ENCODE data around the gene PNCK.

PNCK gene

DNA sequence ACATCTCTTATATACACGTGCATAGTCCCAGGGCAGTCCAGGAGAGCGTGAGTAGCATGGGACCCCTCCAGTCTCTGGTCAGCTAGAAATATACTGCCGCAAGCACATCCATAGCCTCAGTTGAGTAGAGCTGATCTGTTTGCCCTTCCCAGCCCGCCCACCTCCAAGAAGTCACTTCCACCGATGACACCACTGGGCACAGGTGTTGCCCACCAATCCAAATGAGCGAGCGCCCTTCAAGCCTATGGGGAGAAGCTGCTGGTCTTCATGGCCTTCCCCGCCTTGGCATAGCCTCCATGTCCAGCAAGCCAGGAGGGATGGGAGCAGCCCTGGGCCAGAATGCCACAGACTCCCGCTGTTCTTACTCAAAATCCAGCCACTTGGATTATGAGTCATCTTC, 16.5 kb downstream of the PNCK start:
- DNase-seq: no peak

DNA sequence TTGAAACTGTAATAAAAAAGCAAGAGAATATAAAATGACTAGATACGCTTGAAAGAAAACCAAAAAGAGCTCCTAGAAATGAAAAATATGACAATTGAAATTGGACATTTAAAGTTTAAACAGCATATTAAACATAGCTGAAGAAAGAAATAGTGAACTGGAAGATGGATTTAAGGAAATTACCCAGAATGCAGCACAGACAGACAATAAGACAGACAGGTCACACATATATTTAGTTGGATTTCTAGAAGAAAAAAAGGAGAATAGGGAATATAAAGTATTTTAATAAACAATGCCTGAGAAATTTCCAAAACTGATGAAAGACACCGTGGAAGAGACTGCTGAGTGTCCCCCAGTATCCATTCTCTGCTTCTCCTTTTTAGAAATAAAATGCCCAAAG, 20.1 kb downstream of the PNCK start:
- DNase-seq: no peak

DNA sequence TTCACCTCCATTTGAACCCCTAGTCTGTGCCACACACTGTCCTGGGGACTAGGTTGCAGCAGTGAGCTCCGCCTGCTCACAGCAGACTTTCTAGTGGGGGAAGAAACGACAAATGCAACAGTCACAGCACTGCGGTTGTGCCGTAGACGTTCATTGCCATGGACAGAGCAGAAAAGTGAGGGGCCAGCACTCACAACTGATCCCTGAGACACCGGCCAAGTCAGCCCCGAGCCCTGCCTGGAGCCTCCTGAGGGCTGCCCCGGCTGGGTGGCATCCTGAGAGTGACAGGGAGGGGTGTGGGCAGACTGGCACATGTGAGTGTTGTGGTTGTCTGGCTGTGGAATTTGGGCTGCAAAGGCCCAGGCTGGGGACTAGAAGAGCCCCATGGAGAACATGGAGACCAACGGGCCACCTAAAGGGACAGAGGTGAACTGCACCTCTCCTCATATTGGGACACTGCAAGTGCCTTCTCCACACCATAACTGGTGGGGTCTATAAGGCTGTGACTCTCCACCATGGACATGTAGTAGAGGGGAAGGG, 22.0 kb downstream of the PNCK start:
- DNase-seq: no peak

DNA sequence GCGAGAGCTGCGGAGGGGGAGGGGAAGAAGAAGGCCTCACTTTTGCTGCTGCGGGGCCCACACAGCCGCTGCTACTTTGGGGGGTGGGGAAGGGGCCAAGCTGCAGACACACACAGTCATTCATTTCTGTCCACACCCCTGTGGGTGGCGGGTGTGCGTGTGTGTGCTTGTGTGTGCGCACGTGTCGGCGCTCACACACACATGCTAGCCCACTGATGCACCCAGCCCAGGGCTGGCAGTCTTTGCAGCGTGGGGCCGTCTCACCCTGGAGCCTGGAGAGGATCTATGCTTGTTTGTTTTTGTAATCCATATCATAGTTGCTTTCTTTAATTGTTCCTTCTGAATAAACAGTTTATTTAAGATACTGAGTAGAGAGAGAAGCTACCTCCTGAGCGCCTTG, 22.7 kb downstream of the PNCK start:
- no peak for DNase-seq

DNA sequence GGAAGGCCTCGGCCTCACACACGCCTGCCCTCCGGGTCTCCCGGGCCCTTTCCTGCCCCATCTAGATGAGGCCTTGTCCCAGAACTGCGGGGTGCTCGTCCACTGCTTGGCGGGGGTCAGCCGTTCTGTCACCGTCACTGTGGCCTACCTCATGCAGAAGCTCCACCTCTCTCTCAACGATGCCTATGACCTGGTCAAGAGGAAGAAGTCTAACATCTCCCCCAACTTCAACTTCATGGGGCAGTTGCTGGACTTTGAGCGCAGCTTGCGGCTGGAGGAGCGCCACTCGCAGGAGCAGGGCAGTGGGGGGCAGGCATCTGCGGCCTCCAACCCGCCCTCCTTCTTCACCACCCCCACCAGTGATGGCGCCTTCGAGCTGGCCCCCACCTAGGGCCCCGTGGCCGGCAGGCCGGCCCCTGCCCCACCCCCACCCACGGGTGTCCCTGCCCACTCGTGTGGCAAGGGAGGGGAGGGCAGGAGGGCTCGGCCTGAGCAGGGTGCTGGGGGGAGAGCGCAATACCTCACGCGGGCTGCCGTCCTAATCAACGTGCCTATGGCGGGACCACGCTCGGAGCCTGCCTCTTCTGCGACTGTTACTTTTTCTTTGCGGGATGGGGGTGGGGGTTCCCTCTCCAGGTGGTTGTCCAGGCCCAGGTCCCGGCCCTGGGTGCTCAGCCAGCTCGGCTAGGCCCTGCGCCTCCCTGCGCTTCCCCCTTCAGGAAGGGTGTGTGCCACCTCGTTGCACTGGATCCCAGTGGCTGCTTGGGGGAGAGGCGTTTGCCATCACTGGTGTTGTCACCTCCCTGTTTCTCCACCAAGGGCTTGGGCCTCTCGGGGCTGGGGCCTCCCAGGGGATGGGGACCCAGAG, 23.5 kb downstream of the PNCK start:
- DNase-seq: no peak

DNA sequence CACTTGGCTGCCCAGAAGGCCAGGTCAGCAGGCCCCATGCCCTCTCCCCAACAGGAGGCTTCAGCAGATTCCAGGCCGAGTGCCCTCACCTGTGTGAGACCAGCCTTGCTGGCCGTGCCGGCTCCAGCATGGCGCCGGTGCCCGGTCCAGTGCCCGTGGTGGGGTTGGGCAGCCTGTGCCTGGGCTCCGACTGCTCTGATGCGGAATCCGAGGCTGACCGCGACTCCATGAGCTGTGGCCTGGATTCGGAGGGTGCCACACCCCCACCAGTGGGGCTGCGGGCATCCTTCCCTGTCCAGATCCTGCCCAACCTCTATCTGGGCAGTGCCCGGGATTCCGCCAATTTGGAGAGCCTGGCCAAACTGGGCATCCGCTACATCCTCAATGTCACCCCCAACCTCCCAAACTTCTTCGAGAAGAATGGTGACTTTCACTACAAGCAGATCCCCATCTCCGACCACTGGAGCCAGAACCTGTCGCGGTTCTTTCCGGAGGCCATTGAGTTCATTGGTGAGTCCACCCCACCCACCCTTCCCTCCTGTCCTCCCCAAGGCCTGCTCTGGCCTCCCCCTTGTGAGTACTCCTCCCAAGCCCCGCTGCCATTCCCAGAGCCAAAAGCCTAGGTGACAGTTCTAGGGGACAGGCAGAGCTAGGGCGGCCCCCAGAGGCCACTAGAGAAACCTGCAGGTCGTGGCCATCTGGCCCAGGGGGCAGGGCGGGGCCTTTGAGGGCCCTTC, 24.3 kb downstream of the PNCK start:
- DNase-seq: no peak

DNA sequence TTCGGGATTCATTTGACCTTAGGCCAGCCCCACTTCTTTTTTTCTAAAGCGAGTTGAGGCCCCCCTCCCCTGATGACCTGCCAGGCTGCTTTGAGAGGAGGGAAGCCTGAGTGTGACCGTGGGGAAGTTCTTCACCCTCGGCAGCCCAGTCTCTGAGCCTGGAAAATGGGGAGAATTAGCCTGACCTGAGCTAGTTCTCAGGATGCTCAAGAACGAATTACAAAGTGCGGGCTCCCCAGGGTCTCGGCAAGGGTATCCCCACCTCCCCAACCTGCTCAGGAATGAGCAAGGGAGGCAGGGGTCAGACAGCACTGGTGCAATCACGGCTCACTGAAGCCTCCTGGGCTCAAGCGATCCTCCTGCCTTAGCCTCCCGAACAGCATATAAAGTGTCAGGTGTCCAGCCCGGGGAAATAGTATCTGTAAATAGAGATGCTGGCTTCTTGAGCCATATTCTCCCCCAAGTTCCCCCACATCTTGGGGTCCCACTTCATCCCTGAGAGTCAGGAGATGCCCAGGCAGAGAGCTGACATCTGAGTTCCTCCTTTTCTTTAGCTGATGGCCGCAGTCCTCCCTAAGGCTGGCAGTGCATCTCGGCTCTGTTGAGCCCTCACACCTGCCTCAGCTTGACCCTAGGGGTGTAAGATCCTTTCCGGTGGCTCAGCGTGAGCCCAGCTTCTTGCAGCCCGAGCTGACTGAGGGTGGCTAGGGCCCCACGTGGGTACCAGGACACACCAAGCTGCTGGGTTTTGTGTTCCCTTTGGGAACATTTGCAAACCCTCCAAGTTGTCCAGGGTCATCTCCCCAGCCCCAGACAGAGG, 25.0 kb downstream of the PNCK start:
- DNase-seq: no peak

DNA sequence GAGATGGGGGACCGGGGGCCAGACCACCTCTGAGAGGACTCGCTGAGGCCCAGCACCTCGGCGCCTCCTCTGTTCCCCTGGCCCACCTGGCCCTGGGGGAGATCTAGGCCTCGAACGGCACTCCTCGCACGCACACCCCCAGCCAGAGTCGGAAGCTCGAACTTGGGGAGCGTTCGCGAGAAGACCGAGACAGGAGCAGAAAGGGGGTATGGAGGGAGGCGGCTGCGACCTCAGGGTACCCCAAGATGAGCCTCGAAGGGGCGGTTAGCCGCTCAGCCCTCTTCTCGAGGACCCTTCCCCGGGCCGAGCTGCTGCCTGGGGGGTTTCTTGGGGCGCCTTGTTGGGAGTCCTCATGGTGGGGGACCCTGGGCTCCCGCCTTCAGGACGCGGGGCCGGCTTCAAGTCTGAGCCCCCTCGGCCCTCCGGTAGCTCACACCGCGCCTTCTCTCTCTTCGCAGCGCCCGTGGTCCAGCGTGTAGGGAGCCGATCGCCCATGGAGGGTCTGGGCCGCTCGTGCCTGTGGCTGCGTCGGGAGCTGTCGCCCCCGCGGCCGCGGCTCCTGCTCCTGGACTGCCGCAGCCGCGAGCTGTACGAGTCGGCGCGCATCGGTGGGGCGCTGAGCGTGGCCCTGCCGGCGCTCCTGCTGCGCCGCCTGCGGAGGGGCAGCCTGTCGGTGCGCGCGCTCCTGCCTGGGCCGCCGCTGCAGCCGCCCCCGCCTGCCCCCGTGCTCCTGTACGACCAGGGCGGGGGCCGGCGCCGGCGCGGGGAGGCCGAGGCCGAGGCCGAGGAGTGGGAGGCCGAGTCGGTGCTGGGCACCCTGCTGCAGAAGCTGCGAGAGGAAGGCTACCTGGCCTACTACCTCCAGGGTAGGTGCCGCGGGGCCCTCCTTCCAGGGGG, 25.9 kb downstream of the PNCK start:
- DNase-seq: no peak

DNA sequence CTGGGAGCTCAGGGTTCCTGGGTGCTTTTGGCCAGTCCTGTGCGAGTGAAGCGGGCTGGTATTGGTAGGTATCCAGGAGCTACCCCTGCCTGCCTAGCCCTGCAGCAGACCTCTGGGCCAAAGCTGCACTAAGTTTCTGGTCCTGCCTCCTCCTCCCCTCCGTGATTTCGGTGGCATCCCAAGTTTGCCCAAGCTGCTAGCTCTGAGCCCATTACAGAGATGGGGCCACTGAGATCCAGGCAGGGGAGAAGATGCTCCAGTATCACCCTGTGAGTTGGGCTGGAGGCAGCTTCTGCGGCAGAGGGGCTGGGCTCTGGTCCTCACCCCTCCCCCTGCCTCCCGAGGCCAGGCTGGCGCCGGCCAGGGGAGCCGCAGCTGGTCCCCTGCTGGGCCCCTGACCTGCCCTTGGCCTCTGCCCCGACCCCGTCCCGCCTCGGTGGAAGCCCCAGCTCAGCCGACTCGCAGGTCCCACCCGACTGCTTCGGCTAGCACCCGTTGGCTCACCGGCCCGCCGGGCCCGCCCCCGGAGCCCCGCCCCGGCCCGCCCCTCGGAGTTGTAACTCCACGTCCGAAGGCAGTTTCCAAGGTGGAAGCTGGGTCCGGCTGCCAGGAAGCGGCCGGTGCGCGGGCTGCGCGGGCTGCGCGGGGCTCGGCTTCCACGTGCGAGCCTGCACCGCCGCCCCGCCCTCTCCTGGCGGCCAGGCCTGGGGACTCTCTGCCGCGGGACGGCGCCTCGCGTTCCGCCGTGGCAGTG, 26.8 kb downstream of the PNCK start, which contains the start of gene DUSP9:
TSS of gene DUSP9 (plus strand) at position 584 of the 754 bp plus-strand sequence. CDS start 751 bp downstream, outside the sequence.
- DNase-seq: no peak

DNA sequence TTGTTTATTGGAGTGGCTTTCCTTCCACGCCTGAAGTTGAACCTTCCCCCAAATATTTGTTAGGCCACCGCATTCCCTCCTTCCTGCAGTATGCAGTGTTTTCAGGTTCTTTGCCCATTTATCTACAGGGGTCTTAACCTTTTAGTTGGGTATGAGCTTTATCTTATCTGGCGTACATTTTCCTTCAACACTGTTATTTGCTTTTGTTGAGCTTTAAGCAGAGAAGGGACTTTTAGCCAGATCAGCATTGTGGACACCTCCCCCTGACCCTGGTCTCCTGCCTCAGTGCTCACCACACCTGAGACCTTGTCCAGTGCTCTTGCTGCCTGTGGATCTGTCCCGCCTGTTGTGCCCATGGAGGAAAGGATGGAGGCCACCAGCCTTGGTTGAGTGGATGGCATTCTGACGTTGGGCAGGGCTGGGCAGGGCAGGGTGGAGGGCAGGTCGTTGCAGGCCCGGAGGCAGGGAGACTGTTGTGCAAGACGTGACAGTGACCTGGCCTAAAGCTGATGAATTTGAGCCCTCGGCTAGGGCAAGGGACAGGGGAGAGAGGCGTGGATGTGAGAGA, 27.6 kb downstream of the PNCK start:
- no peak for DNase-seq

DNA sequence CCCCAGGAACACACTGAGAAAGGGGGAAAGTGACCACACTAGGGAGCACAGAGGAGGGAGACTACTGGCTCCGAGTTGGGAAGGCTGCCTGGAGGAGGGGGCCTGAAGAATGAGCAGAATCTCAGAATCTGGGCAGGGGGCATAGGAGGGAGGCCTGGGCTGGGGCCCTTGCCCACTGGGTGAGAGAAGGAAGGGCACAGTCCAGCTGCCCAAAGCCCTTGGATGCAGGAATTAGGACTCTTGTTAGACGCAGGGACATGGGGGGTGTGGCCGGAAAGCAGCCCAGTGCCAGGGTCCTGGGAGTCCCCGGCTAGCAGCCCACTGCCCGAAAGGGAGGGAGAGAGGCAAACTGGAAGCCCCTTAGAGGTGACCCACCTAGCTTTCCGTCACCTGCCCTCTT, 28.5 kb downstream of the PNCK start:
- no peak for DNase-seq

DNA sequence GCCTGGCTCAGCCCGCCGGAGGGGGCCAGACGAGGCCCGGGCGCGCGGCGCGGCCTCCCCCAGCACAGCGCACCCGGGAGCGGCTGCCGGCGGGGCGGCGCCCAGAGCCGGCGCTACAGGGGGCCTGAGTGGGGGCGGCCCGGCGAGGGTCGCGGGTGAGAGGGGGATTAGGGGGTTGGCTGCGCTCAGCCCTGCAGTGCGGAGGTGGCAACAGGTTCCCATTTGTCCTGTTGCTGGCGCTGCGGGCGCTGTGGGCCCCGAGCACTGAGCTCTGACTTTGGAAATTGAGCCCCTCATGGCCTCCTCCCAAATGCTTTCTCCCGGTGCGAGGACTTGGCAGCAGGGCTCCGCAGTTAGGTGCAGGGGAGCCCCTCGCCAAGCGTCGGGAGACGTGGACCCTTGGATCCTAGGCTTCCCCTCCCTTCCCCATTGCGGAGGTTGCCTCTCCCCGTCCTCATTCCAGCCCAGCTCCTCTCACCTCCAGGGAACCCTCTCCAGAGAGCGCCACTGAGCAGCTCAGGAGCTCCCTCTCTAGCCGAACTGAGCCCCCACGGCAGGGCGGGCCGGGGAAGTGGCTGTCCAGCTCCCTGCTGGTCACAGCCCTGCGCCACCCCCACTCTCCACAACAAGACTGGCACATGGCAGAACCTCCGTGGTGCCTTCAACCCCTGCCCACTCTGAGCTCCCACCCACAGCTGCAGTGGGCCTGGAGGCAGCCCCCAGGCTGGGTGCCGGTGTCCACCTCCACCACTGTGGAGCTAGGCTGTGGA, 29.1 kb downstream of the PNCK start:
- DNase-seq: no peak

DNA sequence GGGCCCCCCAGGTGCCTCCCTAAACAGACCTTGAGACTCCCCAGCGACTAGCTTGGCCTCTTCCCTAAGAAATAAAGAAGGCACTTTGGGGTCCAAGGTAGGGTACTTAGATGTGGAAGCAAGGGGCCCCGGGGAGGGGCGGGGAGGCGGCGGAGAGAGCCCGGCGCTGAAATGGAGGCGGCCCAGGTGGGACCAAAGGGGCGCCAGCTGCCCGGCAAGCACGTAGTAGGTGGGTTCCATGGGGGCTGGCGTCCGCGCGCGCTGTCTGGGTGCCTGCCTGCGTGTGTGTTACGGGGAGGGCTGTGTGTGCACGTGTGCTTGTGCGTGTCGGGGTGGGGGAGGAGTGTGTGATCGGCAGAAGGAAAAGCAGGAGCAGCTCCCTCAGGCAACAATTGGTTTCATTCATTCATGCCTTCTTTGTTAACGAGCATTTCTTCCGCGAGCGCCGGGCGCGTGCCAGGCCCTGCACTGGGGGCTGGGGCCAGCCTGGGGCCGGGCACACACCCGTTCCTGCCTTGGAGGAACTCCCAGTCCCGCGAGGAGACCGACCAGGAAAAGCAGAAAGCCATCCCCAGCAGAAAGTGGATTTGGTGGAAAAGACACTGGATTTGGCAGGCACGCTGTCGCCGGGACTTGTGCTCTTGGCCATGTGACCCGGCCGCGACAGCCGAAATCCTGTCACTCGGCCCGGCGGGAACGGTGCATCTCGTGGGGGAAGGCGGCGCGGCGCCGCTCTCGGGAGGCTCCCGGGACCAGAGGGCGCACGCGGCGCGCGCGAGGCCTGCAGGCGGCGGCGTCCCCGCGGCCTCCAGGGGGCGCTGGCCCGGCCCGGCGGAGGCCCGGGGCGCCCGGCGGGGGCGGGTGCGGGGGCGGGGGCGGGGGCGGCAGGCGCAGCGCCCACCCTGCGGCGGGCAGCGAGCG, 29.9 kb downstream of the PNCK start:
- DNase-seq: peak; percentile 11

DNA sequence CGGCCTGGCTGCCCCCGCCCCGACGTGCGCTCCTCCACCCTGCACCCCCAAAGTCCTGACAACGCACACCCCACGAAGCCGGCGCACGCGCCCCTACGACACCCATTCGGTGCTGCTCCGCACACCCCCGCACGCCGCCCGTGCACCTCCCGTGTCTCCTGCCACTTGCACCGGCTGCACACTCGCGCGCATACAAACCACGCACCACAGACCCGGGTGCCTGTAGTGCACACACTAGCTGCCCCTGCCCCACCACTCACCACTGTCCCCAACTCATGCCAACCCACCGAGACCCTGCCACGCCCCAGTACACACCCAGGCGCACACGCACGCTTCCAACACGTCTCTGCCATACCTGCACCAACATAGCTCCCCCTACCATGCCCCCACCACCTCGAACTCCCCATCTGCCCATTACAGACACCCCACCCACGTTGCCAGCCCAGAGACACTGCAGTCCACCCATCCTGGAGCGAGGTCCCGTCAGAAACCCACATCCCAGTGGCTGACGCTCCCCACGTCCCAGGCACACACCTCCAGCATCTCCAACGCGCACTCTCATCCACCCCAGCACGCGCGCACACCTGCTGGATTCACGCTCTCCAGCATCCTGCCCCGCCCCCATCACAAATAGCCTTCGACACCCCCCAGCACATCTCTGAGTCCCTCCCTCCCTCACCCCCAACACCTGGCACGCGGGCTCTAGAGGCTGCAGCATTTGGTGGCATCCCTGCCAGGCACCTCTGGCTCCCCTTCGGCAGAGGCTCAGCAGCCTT, 30.8 kb downstream of the PNCK start:
- no peak for DNase-seq

DNA sequence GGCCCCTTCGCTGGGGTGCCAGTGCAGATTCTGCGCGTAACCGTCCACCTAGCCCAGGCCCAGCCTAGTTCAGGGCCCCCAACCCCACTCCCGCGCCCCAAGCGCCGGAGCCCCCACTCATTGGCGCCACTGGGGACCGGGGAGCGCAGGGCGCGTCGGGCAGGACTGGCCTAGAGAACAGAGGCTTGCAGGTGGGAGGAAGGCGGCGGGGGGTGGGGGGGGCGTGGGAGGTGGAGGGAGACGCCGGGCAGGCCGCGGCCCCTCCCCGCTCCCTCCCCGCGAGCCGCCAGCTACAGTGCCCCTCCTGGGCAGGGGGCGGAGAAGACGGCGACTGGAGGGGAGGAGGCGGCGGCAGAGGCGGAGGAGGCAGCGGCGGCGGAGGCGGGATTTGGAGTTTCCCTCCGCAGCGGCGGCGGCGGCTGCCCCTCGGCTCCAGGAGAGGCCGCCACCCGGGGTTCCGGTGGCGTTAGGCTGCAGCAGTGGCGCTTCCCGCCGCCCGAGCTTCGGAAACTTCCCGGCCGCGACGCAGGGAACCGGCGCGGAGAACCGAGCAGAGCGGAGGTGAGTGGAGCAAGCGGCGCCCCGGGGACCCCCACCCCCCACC, 31.5 kb downstream of the PNCK start:
- DNase-seq: no peak

DNA sequence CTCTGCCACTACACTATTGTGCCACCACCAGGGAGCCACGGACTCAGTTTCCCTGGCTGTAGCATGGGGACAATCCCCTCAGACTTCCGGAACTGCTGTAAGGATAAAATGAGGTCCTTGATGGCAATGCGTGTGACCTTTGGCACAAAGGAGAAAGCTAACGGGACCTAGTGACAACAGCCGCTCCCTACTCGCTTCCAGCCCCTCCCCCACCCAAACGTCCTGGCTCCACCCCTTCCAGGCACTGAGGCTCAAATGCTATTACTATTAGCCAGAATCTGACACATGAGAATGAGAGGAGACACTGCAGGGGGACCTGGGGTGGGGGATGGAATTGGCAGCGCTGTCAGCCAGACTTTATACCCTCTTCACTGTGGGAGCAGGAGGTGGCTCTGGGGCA, 32.0 kb downstream of the PNCK start:
- no peak for DNase-seq

Data from fibroblast of skin of back (primary cell).